Esophagus muscularis mucosa (tissue), 3 donors: ENCODE measurements around the gene CHRNA1.

Experiments
- CTCF ChIP-seq, 3 experiments: fragments of 200-600 bp in 2 of 3; fragments of 450-650 bp in 1 of 3; sonication (generic) in 2 of 3; IDR thresholded peaks; one replicate each; pipeline ENCODE4 v1.5.1; 2017 to 2019; ENCODE audit warnings: antibody characterized with exemption in 3 of 3, mild to moderate bottlenecking in 2 of 3, moderate library complexity in 1 of 3
- EP300 ChIP-seq: sonication (generic); formaldehyde crosslinking; IDR thresholded peaks from one replicate; pipeline ENCODE4 v1.6.1; 2017; ENCODE audit warnings: antibody characterized with exemption

GRCh38 chr2:174752403-174753037 is 11.8 kb downstream of the CHRNA1 start:
- TF ChIP-seq CTCF (IDR thresholded peaks at IDR 0.05) (no peak), EP300 (no peak)
